Rectal smooth muscle tissue (tissue), 1 donor: ENCODE data around the gene NTN3.

Experiments used
- H3K27ac ChIP-seq: one replicate; pipeline ENCODE4 v1.7.0; 2013; ENCODE audit warnings: low read depth, low read length, inconsistent platforms
- H3K27me3 ChIP-seq: one replicate; pipeline ENCODE4 v1.7.0; 2013; ENCODE audit warnings: low read length; ENCODE audit not compliant: control insufficient read depth, insufficient read depth
- H3K36me3 ChIP-seq: one replicate; pipeline ENCODE4 v1.7.0; 2013; ENCODE audit warnings: low read length; ENCODE audit not compliant: control insufficient read depth, insufficient read depth
- H3K4me1 ChIP-seq: one replicate; pipeline ENCODE4 v1.7.0; 2013; ENCODE audit warnings: low read length; ENCODE audit not compliant: control insufficient read depth, insufficient read depth
- H3K4me3 ChIP-seq: one replicate; pipeline ENCODE4 v1.7.0; 2013; ENCODE audit warnings: low read length
- H3K9ac ChIP-seq: one replicate; pipeline ENCODE4 v1.7.0; 2013; ENCODE audit warnings: low read length

Gene NTN3

GRCh38 chr16:2471016-2471652 is at the start of gene NTN3:
TSS of gene NTN3 (plus strand) at chr16:2471297. CDS start at chr16:2471702, 405 bp downstream.
- no peak within 1 kb of the TSS for H3K9ac ChIP-seq

GRCh38 chr16:2422123-2422867 is 48.8 kb upstream of the NTN3 start:
- Histone ChIP-seq H3K27me3 (no peaks in the 10 kb centered on the region), H3K4me1 (no peaks in the 10 kb centered on the region), H3K4me3 (no peak overlapping the region), H3K36me3 (no peaks in the 10 kb centered on the region), H3K27ac (no peak overlapping the region), H3K9ac (no peak overlapping the region)

More at GRCh38 chr16:2471016-2471652, at the start of gene NTN3:
- Histone ChIP-seq H3K36me3 (no peaks in the 10 kb centered on the region), H3K27ac (no peak within 1 kb of the TSS), H3K27me3 (peaks cover 30% of the 10 kb centered on the region), H3K4me1 (peaks cover 2% of the 10 kb centered on the region), H3K4me3 (peak within 1 kb of the TSS; percentile 36)

GRCh38 chr16:2424061-2425007 is 46.8 kb upstream of the NTN3 start:
- no peaks in the 10 kb centered on the region for H3K27me3 ChIP-seq
- no peaks in the 10 kb centered on the region for H3K4me1 ChIP-seq
- H3K27ac ChIP-seq, result no peak overlapping the region
- no peak overlapping the region for H3K4me3 ChIP-seq
- no peak overlapping the region for H3K9ac ChIP-seq
- H3K36me3 ChIP-seq, result no peaks in the 10 kb centered on the region

GRCh38 chr16:2425008-2425518 is 46.0 kb upstream of the NTN3 start:
- no peaks in the 10 kb centered on the region for H3K36me3 ChIP-seq
- no peaks in the 10 kb centered on the region for H3K27me3 ChIP-seq
- H3K27ac ChIP-seq, result no peak overlapping the region
- H3K4me1 ChIP-seq, result no peaks in the 10 kb centered on the region
- H3K9ac ChIP-seq, result no peak overlapping the region
- no peak overlapping the region for H3K4me3 ChIP-seq

- H3K9ac ChIP-seq, result no peak overlapping the region
- H3K4me1 ChIP-seq, result no peaks in the 10 kb centered on the region
- no peaks in the 10 kb centered on the region for H3K27me3 ChIP-seq
- H3K27ac ChIP-seq, result no peak overlapping the region
- H3K4me3 ChIP-seq, result no peak overlapping the region
- no peaks in the 10 kb centered on the region for H3K36me3 ChIP-seq
These were observed 45.2 kb upstream of the NTN3 start for GRCh38 chr16:2425825-2426430.

GRCh38 chr16:2426941-2427361 is 44.1 kb upstream of the NTN3 start:
- Histone ChIP-seq H3K27ac (no peak overlapping the region), H3K36me3 (no peaks in the 10 kb centered on the region), H3K4me3 (no peak overlapping the region), H3K27me3 (no peaks in the 10 kb centered on the region), H3K4me1 (no peaks in the 10 kb centered on the region), H3K9ac (no peak overlapping the region)

GRCh38 chr16:2427526-2427925 is 43.6 kb upstream of the NTN3 start:
- Histone ChIP-seq H3K36me3 (no peaks in the 10 kb centered on the region), H3K27me3 (no peaks in the 10 kb centered on the region), H3K4me3 (no peak overlapping the region), H3K9ac (no peak overlapping the region), H3K4me1 (no peaks in the 10 kb centered on the region), H3K27ac (no peak overlapping the region)

- H3K4me1 ChIP-seq, result no peaks in the 10 kb centered on the region
- peak overlapping the region; percentile 34 for H3K9ac ChIP-seq
- peaks cover 4% of the 10 kb centered on the region for H3K36me3 ChIP-seq
- peak overlapping the region; percentile 8 for H3K27ac ChIP-seq
- no peaks in the 10 kb centered on the region for H3K27me3 ChIP-seq
- peak overlapping the region; percentile 63 for H3K4me3 ChIP-seq
These were observed 42.9 kb upstream of the NTN3 start for GRCh38 chr16:2428051-2428783.

GRCh38 chr16:2428784-2429033 is 42.4 kb upstream of the NTN3 start:
- Histone ChIP-seq H3K36me3 (peaks cover 4% of the 10 kb centered on the region), H3K9ac (peak overlapping the region; percentile 34), H3K27me3 (no peaks in the 10 kb centered on the region), H3K4me1 (no peaks in the 10 kb centered on the region), H3K27ac (peak overlapping the region; percentile 58), H3K4me3 (peak overlapping the region; percentile 63)

GRCh38 chr16:2429034-2429770 is 41.9 kb upstream of the NTN3 start, which contains the start of gene CCNF:
TSS of gene CCNF (plus strand) at chr16:2429447. CDS start at chr16:2429482, 35 bp downstream.
- no peaks in the 10 kb centered on the region for H3K4me1 ChIP-seq
- H3K27me3 ChIP-seq, result no peaks in the 10 kb centered on the region
- peak within 1 kb of the TSS; percentile 58 for H3K27ac ChIP-seq
- H3K4me3 ChIP-seq, result peak within 1 kb of the TSS; percentile 80
- H3K36me3 ChIP-seq, result peaks cover 4% of the 10 kb centered on the region
- H3K9ac ChIP-seq, result peak within 1 kb of the TSS; percentile 34
